GM23338 (cell line): ENCODE data around the gene TSBP1. TPM values are rescaled to one million over a fixed set of nuclear protein-coding genes. Genes with fewer than 3 reads are reported as not detected.

Experiments
- ATAC-seq: fragments of 200-7000 bp; cut with Tn5 transposase; 3 replicates; pipeline ENCODE4 v1.9.1; 2020
- DNase-seq: peaks from one replicate; pipeline ENCODE4 v3.0.0-alpha.2; 2015; ENCODE audit warnings: low spot score
- H2AFZ ChIP-seq: fragments of 200-600 bp; sonication (generic); 2 replicates; pipeline ENCODE4 v1.8.0; 2016; ENCODE audit warnings: antibody characterized with exemption, mild to moderate bottlenecking, moderate library complexity
- H3F3A ChIP-seq: fragments of 200-600 bp; sonication (generic); replicated peaks from 2 replicates; pipeline ENCODE4 v1.8.0; 2017; ENCODE audit warnings: antibody characterized with exemption, mixed run types, low read depth
- H3K27ac ChIP-seq: fragments of 200-600 bp; sonication (generic); 2 replicates; pipeline ENCODE4 v1.6.1; 2016; ENCODE audit warnings: low read depth
- H3K27me3 ChIP-seq: fragments of 200-600 bp; sonication (generic); 2 replicates; pipeline ENCODE4 v1.8.0; 2016; ENCODE audit warnings: mild to moderate bottlenecking, mixed run types, moderate library complexity; ENCODE audit not compliant: insufficient read depth
- H3K36me3 ChIP-seq: fragments of 200-600 bp; sonication (generic); 2 replicates; pipeline ENCODE4 v1.8.0; 2016; ENCODE audit warnings: mild to moderate bottlenecking; ENCODE audit not compliant: insufficient read depth
- H3K4me1 ChIP-seq: fragments of 200-600 bp; sonication (generic); 2 replicates; pipeline ENCODE4 v1.8.0; 2016; ENCODE audit warnings: mild to moderate bottlenecking, moderate library complexity; ENCODE audit not compliant: insufficient read depth
- H3K4me2 ChIP-seq: fragments of 200-600 bp; sonication (generic); 2 replicates; pipeline ENCODE4 v1.7.1; 2017; ENCODE audit warnings: mixed run types
- H3K4me3 ChIP-seq: fragments of 200-600 bp; sonication (generic); 2 replicates; pipeline ENCODE4 v1.6.1; 2016; ENCODE audit warnings: mixed run types
- H3K79me2 ChIP-seq: fragments of 200-600 bp; sonication (generic); replicated peaks from 2 replicates; pipeline ENCODE4 v1.8.0; 2017; ENCODE audit warnings: mild to moderate bottlenecking; ENCODE audit not compliant: insufficient read depth
- H3K9me2 ChIP-seq: fragments of 200-600 bp; sonication (generic); 2 replicates; pipeline ENCODE4 v1.8.0; 2017; ENCODE audit not compliant: insufficient read depth
- H4K20me1 ChIP-seq: fragments of 200-600 bp; sonication (generic); replicated peaks from 2 replicates; pipeline ENCODE4 v1.8.0; 2017; ENCODE audit warnings: mild to moderate bottlenecking; ENCODE audit not compliant: insufficient read depth
- H3K27ac Mint-ChIP-seq: 2 replicates; pipeline ENCODE4 v1.8.0; 2020; ENCODE audit warnings: inconsistent platforms, mild to moderate bottlenecking, moderate library complexity, mixed read lengths
- H3K27me3 Mint-ChIP-seq: 3 replicates; pipeline ENCODE4 v1.8.0; 2022; ENCODE audit warnings: low read depth, mild to moderate bottlenecking, moderate library complexity, mixed read lengths, inconsistent platforms; ENCODE audit not compliant: insufficient read depth, poor library complexity
- H3K36me3 Mint-ChIP-seq: 3 replicates; pipeline ENCODE4 v1.8.0; 2021; ENCODE audit warnings: low read depth, mild to moderate bottlenecking, inconsistent platforms, moderate library complexity, mixed read lengths
- H3K4me1 Mint-ChIP-seq: 3 replicates; pipeline ENCODE4 v1.8.0; 2020; ENCODE audit warnings: mild to moderate bottlenecking, inconsistent platforms, mixed read lengths
- H3K4me3 Mint-ChIP-seq: 3 replicates; pipeline ENCODE4 v1.8.0; 2021; ENCODE audit warnings: moderate library complexity, mild to moderate bottlenecking, inconsistent platforms, mixed read lengths
- H3K9me3 Mint-ChIP-seq: 3 replicates; pipeline ENCODE4 v1.8.0; 2020; ENCODE audit warnings: moderate library complexity, mild to moderate bottlenecking, inconsistent platforms, mixed read lengths
- CREB1 ChIP-seq: fragments of 250-450 bp; sonication (Bioruptor Pico); IDR thresholded peaks from 2 replicates; pipeline ENCODE4 v1.5.0; 2020; ENCODE audit warnings: low read depth, mild to moderate bottlenecking, moderate library complexity
- EZH2 ChIP-seq: fragments of 200-600 bp; sonication (generic); IDR thresholded peaks from one replicate; pipeline ENCODE4 v1.8.0; 2017; ENCODE audit warnings: antibody characterized with exemption, mild to moderate bottlenecking, low read depth; ENCODE audit not compliant: unreplicated experiment
- EZH2phosphoT487 ChIP-seq: fragments of 200-600 bp; sonication (generic); IDR thresholded peaks from one replicate; pipeline ENCODE4 v1.8.1; 2018; ENCODE audit warnings: antibody characterized with exemption; ENCODE audit not compliant: unreplicated experiment
- JUNB ChIP-seq: IDR thresholded peaks from one replicate; pipeline ENCODE4 v1.6.1; 2016; ENCODE audit warnings: antibody characterized with exemption; ENCODE audit not compliant: unreplicated experiment
- NANOG ChIP-seq: IDR thresholded peaks from 2 replicates; pipeline ENCODE4 v1.6.1; 2016; ENCODE audit warnings: antibody characterized with exemption, borderline replicate concordance
- POLR2AphosphoS5 ChIP-seq: IDR thresholded peaks from 2 replicates; pipeline ENCODE4 v1.6.1; 2016; ENCODE audit warnings: antibody characterized with exemption, low read depth
- STAT1 ChIP-seq: IDR thresholded peaks from one replicate; pipeline ENCODE4 v1.6.1; 2016; ENCODE audit warnings: antibody characterized with exemption; ENCODE audit not compliant: unreplicated experiment
- ZNF114 ChIP-seq: fragments of 250-450 bp; sonication (Bioruptor Pico); IDR thresholded peaks from 2 replicates; pipeline ENCODE4 v1.5.0; 2020; ENCODE audit warnings: mild to moderate bottlenecking, moderate library complexity
- ZNF331 ChIP-seq: fragments of 250-450 bp; sonication (Bioruptor Pico); IDR thresholded peaks from 2 replicates; pipeline ENCODE4 v1.5.0; 2020; ENCODE audit warnings: low read depth, mild to moderate bottlenecking, moderate library complexity
- long read RNA-seq: library from polyadenylated mRNA; unstranded; transcript quantifications from one replicate; pipeline ENCODE4 v2.0.0, GENCODE V29; 2020; ENCODE audit not compliant: unreplicated experiment
- polyA plus RNA-seq: library from polyadenylated mRNA; unstranded; fragments of >200 nt; fragmentation: Nextera tagmentation; extraction: Ambion mirVana; gene quantifications from 2 replicates; pipeline ENCODE4 v1.2.1, GENCODE V29; 2016
- total RNA-seq: library from RNA; depleted of rRNA; stranded (reverse); fragments of >200 nt; shearing (Covaris generic); gene quantifications from 2 replicates; pipeline ENCODE4 v1.2.3, GENCODE V29; 2014; rRNA removed
- TF ChIP-seq, protein P1 (sequence below): fragments of 250-450 bp; sonication (Bioruptor Pico); IDR thresholded peaks from 2 replicates; pipeline ENCODE4 v1.5.0; 2020; ENCODE audit warnings: mild to moderate bottlenecking, moderate library complexity
- TF ChIP-seq, protein P2 (sequence below): IDR thresholded peaks from one replicate; pipeline ENCODE4 v1.6.1; 2018; ENCODE audit warnings: antibody characterized with exemption; ENCODE audit not compliant: unreplicated experiment
- TF ChIP-seq, protein P3 (sequence below), 2 experiments: fragments of 200-600 bp in 1 of 2; sonication (generic) in 1 of 2; conservative IDR thresholded peaks; 2 replicates each; pipeline versions ENCODE4 v1.5.1 to v1.6.1; 2016 to 2017; ENCODE audit warnings: antibody characterized with exemption in 2 of 2, low read depth in 2 of 2, mild to moderate bottlenecking in 2 of 2, moderate library complexity in 1 of 2
- TF ChIP-seq, protein P4 (sequence below): IDR thresholded peaks from 2 replicates; pipeline ENCODE4 v1.6.1; 2016; ENCODE audit warnings: antibody characterized with exemption

The TSBP1 gene, protein sequence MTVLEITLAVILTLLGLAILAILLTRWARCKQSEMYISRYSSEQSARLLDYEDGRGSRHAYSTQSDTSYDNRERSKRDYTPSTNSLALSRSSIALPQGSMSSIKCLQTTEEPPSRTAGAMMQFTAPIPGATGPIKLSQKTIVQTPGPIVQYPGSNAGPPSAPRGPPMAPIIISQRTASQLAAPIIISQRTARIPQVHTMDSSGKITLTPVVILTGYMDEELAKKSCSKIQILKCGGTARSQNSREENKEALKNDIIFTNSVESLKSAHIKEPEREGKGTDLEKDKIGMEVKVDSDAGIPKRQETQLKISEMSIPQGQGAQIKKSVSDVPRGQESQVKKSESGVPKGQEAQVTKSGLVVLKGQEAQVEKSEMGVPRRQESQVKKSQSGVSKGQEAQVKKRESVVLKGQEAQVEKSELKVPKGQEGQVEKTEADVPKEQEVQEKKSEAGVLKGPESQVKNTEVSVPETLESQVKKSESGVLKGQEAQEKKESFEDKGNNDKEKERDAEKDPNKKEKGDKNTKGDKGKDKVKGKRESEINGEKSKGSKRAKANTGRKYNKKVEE
- not detected in 2 replicates for total RNA-seq
- polyA plus RNA-seq = 0.15 TPM in 1 of 2 replicates, not detected in the other
- long read RNA-seq = 0 reads

DNA sequence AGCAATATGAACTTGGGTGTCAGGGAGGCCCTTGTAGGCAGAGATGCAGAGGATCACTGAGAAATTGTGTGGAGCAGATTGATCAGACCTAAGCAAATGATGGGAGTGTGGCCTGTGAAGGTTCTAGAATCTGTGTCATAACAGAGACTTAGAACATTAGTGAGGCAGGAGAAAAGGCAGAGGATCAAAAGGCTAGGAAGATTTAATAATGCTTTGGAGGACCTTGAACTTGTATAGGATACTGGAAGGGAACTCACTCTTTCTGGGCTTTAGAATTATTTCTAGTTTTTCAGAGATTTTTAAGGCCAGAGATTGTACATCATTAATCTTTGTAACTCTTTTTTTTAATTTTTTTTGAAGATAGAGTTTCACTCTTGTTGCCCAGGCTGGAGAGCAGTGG is at the start of gene TSBP1:
TSBP1 (minus strand) TSS at position 101 of the 400 bp plus-strand sequence. CDS start 197 bp downstream, outside the sequence.
- Histone ChIP-seq H3F3A (no peaks in the 10 kb centered on the region), H3K27ac (no peak within 1 kb of the TSS), H3K79me2 (no peaks in the 10 kb centered on the region), H3K36me3 (no peaks in the 10 kb centered on the region), H3K4me3 (no peak within 1 kb of the TSS), H3K27me3 (no peaks in the 10 kb centered on the region), H3K4me2 (no peak within 1 kb of the TSS), H2AFZ (peak within 1 kb of the TSS; percentile 0; the same call in 1 of the 2 replicates), H4K20me1 (no peaks in the 10 kb centered on the region), H3K9me2 (no peaks in the 10 kb centered on the region), H3K4me1 (no peaks in the 10 kb centered on the region)
- TF ChIP-seq EZH2 = no peak
- TF ChIP-seq EZH2phosphoT487 = no peak
- no peak for TF ChIP-seq POLR2AphosphoS5
- no peak for TF ChIP-seq ZNF114
- no peak for TF ChIP-seq NANOG
- TF ChIP-seq, protein P1, sequence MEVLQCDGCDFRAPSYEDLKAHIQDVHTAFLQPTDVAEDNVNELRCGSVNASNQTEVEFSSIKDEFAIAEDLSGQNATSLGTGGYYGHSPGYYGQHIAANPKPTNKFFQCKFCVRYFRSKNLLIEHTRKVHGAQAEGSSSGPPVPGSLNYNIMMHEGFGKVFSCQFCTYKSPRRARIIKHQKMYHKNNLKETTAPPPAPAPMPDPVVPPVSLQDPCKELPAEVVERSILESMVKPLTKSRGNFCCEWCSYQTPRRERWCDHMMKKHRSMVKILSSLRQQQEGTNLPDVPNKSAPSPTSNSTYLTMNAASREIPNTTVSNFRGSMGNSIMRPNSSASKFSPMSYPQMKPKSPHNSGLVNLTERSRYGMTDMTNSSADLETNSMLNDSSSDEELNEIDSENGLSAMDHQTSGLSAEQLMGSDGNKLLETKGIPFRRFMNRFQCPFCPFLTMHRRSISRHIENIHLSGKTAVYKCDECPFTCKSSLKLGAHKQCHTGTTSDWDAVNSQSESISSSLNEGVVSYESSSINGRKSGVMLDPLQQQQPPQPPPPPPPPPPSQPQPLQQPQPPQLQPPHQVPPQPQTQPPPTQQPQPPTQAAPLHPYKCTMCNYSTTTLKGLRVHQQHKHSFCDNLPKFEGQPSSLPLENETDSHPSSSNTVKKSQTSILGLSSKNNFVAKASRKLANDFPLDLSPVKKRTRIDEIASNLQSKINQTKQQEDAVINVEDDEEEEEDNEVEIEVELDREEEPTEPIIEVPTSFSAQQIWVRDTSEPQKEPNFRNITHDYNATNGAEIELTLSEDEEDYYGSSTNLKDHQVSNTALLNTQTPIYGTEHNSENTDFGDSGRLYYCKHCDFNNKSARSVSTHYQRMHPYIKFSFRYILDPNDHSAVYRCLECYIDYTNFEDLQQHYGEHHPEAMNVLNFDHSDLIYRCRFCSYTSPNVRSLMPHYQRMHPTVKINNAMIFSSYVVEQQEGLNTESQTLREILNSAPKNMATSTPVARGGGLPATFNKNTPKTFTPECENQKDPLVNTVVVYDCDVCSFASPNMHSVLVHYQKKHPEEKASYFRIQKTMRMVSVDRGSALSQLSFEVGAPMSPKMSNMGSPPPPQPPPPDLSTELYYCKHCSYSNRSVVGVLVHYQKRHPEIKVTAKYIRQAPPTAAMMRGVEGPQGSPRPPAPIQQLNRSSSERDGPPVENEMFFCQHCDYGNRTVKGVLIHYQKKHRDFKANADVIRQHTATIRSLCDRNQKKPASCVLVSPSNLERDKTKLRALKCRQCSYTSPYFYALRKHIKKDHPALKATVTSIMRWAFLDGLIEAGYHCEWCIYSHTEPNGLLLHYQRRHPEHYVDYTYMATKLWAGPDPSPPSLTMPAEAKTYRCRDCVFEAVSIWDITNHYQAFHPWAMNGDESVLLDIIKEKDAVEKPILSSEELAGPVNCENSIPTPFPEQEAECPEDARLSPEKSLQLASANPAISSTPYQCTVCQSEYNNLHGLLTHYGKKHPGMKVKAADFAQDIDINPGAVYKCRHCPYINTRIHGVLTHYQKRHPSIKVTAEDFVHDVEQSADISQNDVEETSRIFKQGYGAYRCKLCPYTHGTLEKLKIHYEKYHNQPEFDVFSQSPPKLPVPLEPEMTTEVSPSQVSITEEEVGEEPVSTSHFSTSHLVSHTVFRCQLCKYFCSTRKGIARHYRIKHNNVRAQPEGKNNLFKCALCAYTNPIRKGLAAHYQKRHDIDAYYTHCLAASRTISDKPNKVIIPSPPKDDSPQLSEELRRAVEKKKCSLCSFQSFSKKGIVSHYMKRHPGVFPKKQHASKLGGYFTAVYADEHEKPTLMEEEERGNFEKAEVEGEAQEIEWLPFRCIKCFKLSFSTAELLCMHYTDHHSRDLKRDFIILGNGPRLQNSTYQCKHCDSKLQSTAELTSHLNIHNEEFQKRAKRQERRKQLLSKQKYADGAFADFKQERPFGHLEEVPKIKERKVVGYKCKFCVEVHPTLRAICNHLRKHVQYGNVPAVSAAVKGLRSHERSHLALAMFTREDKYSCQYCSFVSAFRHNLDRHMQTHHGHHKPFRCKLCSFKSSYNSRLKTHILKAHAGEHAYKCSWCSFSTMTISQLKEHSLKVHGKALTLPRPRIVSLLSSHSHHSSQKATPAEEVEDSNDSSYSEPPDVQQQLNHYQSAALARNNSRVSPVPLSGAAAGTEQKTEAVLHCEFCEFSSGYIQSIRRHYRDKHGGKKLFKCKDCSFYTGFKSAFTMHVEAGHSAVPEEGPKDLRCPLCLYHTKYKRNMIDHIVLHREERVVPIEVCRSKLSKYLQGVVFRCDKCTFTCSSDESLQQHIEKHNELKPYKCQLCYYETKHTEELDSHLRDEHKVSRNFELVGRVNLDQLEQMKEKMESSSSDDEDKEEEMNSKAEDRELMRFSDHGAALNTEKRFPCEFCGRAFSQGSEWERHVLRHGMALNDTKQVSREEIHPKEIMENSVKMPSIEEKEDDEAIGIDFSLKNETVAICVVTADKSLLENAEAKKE (CRISPR knock-in tag) = no peak
- TF ChIP-seq, protein P2, sequence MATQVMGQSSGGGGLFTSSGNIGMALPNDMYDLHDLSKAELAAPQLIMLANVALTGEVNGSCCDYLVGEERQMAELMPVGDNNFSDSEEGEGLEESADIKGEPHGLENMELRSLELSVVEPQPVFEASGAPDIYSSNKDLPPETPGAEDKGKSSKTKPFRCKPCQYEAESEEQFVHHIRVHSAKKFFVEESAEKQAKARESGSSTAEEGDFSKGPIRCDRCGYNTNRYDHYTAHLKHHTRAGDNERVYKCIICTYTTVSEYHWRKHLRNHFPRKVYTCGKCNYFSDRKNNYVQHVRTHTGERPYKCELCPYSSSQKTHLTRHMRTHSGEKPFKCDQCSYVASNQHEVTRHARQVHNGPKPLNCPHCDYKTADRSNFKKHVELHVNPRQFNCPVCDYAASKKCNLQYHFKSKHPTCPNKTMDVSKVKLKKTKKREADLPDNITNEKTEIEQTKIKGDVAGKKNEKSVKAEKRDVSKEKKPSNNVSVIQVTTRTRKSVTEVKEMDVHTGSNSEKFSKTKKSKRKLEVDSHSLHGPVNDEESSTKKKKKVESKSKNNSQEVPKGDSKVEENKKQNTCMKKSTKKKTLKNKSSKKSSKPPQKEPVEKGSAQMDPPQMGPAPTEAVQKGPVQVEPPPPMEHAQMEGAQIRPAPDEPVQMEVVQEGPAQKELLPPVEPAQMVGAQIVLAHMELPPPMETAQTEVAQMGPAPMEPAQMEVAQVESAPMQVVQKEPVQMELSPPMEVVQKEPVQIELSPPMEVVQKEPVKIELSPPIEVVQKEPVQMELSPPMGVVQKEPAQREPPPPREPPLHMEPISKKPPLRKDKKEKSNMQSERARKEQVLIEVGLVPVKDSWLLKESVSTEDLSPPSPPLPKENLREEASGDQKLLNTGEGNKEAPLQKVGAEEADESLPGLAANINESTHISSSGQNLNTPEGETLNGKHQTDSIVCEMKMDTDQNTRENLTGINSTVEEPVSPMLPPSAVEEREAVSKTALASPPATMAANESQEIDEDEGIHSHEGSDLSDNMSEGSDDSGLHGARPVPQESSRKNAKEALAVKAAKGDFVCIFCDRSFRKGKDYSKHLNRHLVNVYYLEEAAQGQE = no peak
- TF ChIP-seq ZNF331 (CRISPR knock-in tag) = no peak
- no peak for TF ChIP-seq JUNB
- TF ChIP-seq STAT1 = no peak
- TF ChIP-seq, protein P3, sequence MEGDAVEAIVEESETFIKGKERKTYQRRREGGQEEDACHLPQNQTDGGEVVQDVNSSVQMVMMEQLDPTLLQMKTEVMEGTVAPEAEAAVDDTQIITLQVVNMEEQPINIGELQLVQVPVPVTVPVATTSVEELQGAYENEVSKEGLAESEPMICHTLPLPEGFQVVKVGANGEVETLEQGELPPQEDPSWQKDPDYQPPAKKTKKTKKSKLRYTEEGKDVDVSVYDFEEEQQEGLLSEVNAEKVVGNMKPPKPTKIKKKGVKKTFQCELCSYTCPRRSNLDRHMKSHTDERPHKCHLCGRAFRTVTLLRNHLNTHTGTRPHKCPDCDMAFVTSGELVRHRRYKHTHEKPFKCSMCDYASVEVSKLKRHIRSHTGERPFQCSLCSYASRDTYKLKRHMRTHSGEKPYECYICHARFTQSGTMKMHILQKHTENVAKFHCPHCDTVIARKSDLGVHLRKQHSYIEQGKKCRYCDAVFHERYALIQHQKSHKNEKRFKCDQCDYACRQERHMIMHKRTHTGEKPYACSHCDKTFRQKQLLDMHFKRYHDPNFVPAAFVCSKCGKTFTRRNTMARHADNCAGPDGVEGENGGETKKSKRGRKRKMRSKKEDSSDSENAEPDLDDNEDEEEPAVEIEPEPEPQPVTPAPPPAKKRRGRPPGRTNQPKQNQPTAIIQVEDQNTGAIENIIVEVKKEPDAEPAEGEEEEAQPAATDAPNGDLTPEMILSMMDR (conservative IDR thresholded peaks at IDR 0.05; ENCODE audit: low read depth in 2 of 2) = no peak
- no peak for TF ChIP-seq CREB1 (CRISPR knock-in tag)
- TF ChIP-seq, protein P4, sequence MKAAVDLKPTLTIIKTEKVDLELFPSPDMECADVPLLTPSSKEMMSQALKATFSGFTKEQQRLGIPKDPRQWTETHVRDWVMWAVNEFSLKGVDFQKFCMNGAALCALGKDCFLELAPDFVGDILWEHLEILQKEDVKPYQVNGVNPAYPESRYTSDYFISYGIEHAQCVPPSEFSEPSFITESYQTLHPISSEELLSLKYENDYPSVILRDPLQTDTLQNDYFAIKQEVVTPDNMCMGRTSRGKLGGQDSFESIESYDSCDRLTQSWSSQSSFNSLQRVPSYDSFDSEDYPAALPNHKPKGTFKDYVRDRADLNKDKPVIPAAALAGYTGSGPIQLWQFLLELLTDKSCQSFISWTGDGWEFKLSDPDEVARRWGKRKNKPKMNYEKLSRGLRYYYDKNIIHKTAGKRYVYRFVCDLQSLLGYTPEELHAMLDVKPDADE = no peak
- H3K36me3 Mint-ChIP-seq = no peaks in the 10 kb centered on the region
- no peaks in the 10 kb centered on the region for H3K9me3 Mint-ChIP-seq
- H3K27me3 Mint-ChIP-seq = no peaks in the 10 kb centered on the region
- no peak for ATAC-seq
- H3K4me1 Mint-ChIP-seq = no peaks in the 10 kb centered on the region
- no peak for DNase-seq
- no peak within 1 kb of the TSS for H3K4me3 Mint-ChIP-seq
- no peak within 1 kb of the TSS for H3K27ac Mint-ChIP-seq
